SK-N-SH (cell line): ENCODE measurements around the gene OSBPL7.

Experiments
- EP300 ChIP-seq, 2 experiments: IDR thresholded peaks; 2 replicates each; pipeline versions ENCODE4 v1.4.0 to v1.6.1; 2012; ENCODE audit warnings: borderline replicate concordance in 1 of 2, low read depth in 1 of 2, low read length in 1 of 2
- EZH2phosphoT487 ChIP-seq: fragments of 200-600 bp; sonication (generic); IDR thresholded peaks from 2 replicates; pipeline ENCODE4 v1.6.1; 2017; ENCODE audit warnings: low read depth, mixed run types, mild to moderate bottlenecking, antibody characterized with exemption, moderate library complexity, borderline replicate concordance
- GABPA ChIP-seq: IDR thresholded peaks from 2 replicates; pipeline ENCODE4 v1.4.0; 2012; ENCODE audit warnings: low read depth, mild to moderate bottlenecking
- GATA2 ChIP-seq: sonication (generic); formaldehyde crosslinking; IDR thresholded peaks from 2 replicates; pipeline ENCODE4 v1.5.0; 2020; ENCODE audit warnings: mild to moderate bottlenecking, missing genetic modification reagents
- JUND ChIP-seq: IDR thresholded peaks from 2 replicates; pipeline ENCODE4 v1.4.0; 2012
- PBX3 ChIP-seq: IDR thresholded peaks from 2 replicates; pipeline ENCODE4; 2012
- POLR2AphosphoS5 ChIP-seq: IDR thresholded peaks from 2 replicates; pipeline ENCODE4 v1.6.1; 2012; ENCODE audit warnings: low read depth, low read length
- RAD21 ChIP-seq: IDR thresholded peaks from 2 replicates; pipeline ENCODE4 v1.6.1; 2012; ENCODE audit warnings: mild to moderate bottlenecking, low read length
- TAF1 ChIP-seq: IDR thresholded peaks from 2 replicates; pipeline ENCODE4 v1.6.1; 2012; ENCODE audit warnings: low read depth, mild to moderate bottlenecking, low read length, moderate library complexity, borderline replicate concordance
- TCF12 ChIP-seq: IDR thresholded peaks from 2 replicates; pipeline ENCODE4 v1.4.0; 2012
- TEAD4 ChIP-seq: IDR thresholded peaks from 2 replicates; pipeline ENCODE4 v1.4.0; 2012; ENCODE audit warnings: mild to moderate bottlenecking, borderline replicate concordance; ENCODE audit not compliant: insufficient read depth
- TF ChIP-seq, protein P1 (sequence below): fragments of 200-600 bp; sonication (generic); IDR thresholded peaks from 2 replicates; pipeline ENCODE4 v1.6.1; 2017; ENCODE audit warnings: antibody characterized with exemption, mild to moderate bottlenecking, moderate library complexity
- TF ChIP-seq, protein P2 (sequence below): IDR thresholded peaks from 2 replicates; pipeline ENCODE4 v1.6.1; 2012; ENCODE audit warnings: mild to moderate bottlenecking, low read depth, low read length, moderate library complexity

- TF ChIP-seq EP300 (IDR thresholded peaks at IDR 0.05; ENCODE audit: borderline replicate concordance in 1 of 2, low read depth in 1 of 2, low read length in 1 of 2) (no peak), EZH2phosphoT487 (no peak), POLR2AphosphoS5 (no peak), TEAD4 (no peak), PBX3 (no peak), GATA2 (no peak), JUND (no peak), TAF1 (no peak), GABPA (no peak), TCF12 (no peak), RAD21 (no peak)
- TF ChIP-seq, protein P1, sequence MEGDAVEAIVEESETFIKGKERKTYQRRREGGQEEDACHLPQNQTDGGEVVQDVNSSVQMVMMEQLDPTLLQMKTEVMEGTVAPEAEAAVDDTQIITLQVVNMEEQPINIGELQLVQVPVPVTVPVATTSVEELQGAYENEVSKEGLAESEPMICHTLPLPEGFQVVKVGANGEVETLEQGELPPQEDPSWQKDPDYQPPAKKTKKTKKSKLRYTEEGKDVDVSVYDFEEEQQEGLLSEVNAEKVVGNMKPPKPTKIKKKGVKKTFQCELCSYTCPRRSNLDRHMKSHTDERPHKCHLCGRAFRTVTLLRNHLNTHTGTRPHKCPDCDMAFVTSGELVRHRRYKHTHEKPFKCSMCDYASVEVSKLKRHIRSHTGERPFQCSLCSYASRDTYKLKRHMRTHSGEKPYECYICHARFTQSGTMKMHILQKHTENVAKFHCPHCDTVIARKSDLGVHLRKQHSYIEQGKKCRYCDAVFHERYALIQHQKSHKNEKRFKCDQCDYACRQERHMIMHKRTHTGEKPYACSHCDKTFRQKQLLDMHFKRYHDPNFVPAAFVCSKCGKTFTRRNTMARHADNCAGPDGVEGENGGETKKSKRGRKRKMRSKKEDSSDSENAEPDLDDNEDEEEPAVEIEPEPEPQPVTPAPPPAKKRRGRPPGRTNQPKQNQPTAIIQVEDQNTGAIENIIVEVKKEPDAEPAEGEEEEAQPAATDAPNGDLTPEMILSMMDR: no peak
- TF ChIP-seq, protein P2, sequence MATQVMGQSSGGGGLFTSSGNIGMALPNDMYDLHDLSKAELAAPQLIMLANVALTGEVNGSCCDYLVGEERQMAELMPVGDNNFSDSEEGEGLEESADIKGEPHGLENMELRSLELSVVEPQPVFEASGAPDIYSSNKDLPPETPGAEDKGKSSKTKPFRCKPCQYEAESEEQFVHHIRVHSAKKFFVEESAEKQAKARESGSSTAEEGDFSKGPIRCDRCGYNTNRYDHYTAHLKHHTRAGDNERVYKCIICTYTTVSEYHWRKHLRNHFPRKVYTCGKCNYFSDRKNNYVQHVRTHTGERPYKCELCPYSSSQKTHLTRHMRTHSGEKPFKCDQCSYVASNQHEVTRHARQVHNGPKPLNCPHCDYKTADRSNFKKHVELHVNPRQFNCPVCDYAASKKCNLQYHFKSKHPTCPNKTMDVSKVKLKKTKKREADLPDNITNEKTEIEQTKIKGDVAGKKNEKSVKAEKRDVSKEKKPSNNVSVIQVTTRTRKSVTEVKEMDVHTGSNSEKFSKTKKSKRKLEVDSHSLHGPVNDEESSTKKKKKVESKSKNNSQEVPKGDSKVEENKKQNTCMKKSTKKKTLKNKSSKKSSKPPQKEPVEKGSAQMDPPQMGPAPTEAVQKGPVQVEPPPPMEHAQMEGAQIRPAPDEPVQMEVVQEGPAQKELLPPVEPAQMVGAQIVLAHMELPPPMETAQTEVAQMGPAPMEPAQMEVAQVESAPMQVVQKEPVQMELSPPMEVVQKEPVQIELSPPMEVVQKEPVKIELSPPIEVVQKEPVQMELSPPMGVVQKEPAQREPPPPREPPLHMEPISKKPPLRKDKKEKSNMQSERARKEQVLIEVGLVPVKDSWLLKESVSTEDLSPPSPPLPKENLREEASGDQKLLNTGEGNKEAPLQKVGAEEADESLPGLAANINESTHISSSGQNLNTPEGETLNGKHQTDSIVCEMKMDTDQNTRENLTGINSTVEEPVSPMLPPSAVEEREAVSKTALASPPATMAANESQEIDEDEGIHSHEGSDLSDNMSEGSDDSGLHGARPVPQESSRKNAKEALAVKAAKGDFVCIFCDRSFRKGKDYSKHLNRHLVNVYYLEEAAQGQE: no peak
Measured at GRCh38 chr17:47837401-47838039, 15.9 kb upstream of the OSBPL7 start.
